Measurements from ENCODE around the gene PCAT7. TPM values are rescaled to one million over a fixed set of nuclear protein-coding genes. Genes with fewer than 3 reads are reported as not detected.

The PCAT7 gene
- polyA plus RNA-seq, 1 of the 3 experiments (the other 2 are of a cell fraction): not detected

GRCh38 chr9:94511134-94511954 is 43.5 kb upstream of the PCAT7 start:
- DNase-seq: no peak
- H2AFZ ChIP-seq (ENCODE audit: low read depth): no peak overlapping the region
- no peaks in the 10 kb centered on the region for H3K79me2 ChIP-seq (ENCODE audit: insufficient read depth)
- TF ChIP-seq MEF2A (IDR thresholded peaks at IDR 0.05; ENCODE audit: borderline replicate concordance, low read depth) (no peak), NRF1 (IDR thresholded peaks at IDR 0.05; ENCODE audit: low read depth, low read length) (no peak), ZBTB33 (IDR thresholded peaks at IDR 0.05; ENCODE audit: borderline replicate concordance, low read depth) (no peak)
- H3F3A ChIP-seq (replicated peaks; ENCODE audit: insufficient read depth): no peaks in the 10 kb centered on the region
- H3K9ac ChIP-seq: no peak overlapping the region
- no peak overlapping the region for H3K4me3 ChIP-seq (ENCODE audit: low read depth in 2 of 2, low read length in 1 of 2)
- H3K27me3 ChIP-seq (ENCODE audit: insufficient read depth): no peaks in the 10 kb centered on the region
- H3K9me3 ChIP-seq: no peaks in the 10 kb centered on the region
- H4K20me1 ChIP-seq (ENCODE audit: insufficient read depth): no peaks in the 10 kb centered on the region
- no peaks in the 10 kb centered on the region for H3K9me2 ChIP-seq
- ChIA-PET POLR2A (no interaction called here), CTCF (interaction anchor here (1.1 kb wide), 1 partner anchor 12 kb away, joined by 3 read pairs; no protein-coding TSS in a partner anchor)
- H3K4me2 ChIP-seq: no peak overlapping the region
- 39% methylated on average over 5 of the region's 6 CpGs for WGBS (ENCODE audit: low lambda C conversion rate)
- no peaks in the 10 kb centered on the region for H3K36me3 ChIP-seq (replicated peaks in 1 of 2; ENCODE audit: control insufficient read depth in 1 of 2, insufficient read depth in 2 of 2, low read length in 1 of 2)
- H3K27ac ChIP-seq (ENCODE audit: low read depth in 2 of 2, low read length in 1 of 2): peak overlapping the region in 1 of 2 experiments; percentile 11; a peak in 1 of 4 replicates
- peaks cover 0 to 15% of the 10 kb centered on the region in 2 experiments; a peak in 2 of 4 replicates for H3K4me1 ChIP-seq (ENCODE audit: control insufficient read depth in 1 of 2, insufficient read depth in 2 of 2, low read depth in 1 of 2, low read length in 1 of 2)

GRCh38 chr9:94511955-94512265 is 43.0 kb upstream of the PCAT7 start:
- 31% methylated on average over 2 of the region's 2 CpGs for WGBS (ENCODE audit: low lambda C conversion rate)

More at GRCh38 chr9:94511955-94512265, 43.0 kb upstream of the PCAT7 start:
- peak; percentile 33 for DNase-seq
- H3K9ac ChIP-seq: no peak overlapping the region
- no peak overlapping the region for H3K4me2 ChIP-seq
- peaks cover 0 to 15% of the 10 kb centered on the region in 2 experiments; a peak in 2 of 4 replicates for H3K4me1 ChIP-seq (ENCODE audit: control insufficient read depth in 1 of 2, insufficient read depth in 2 of 2, low read depth in 1 of 2, low read length in 1 of 2)
- no peaks in the 10 kb centered on the region for H3F3A ChIP-seq (replicated peaks; ENCODE audit: insufficient read depth)
- ChIA-PET CTCF (interaction anchor here (1.1 to 1.3 kb wide), 2 partner anchors 8 to 12 kb away, joined by 3 read pairs; no protein-coding TSS in a partner anchor), POLR2A (no interaction called here)
- H3K9me3 ChIP-seq: no peaks in the 10 kb centered on the region
- no peaks in the 10 kb centered on the region for H3K79me2 ChIP-seq (ENCODE audit: insufficient read depth)
- TF ChIP-seq USF2 (IDR thresholded peaks at IDR 0.05; ENCODE audit: borderline replicate concordance, low read depth, low read length) (no peak), SMC3 (IDR thresholded peaks at IDR 0.05; ENCODE audit: low read depth, low read length) (no peak), EP300 (IDR thresholded peaks at IDR 0.05; ENCODE audit: borderline replicate concordance in 1 of 2, low read depth in 1 of 2, low read length in 1 of 2) (peak in 1 of 2 experiments; percentile 42; a peak in 1 of 4 replicates)
- no peaks in the 10 kb centered on the region for H3K27me3 ChIP-seq (ENCODE audit: insufficient read depth)
- H3K9me2 ChIP-seq: no peaks in the 10 kb centered on the region
- peak overlapping the region in 1 of 2 experiments; percentile 53; a peak in 1 of 4 replicates for H3K27ac ChIP-seq (ENCODE audit: low read depth in 2 of 2, low read length in 1 of 2)
- H2AFZ ChIP-seq (ENCODE audit: low read depth): no peak overlapping the region
- no peak overlapping the region for H3K4me3 ChIP-seq (ENCODE audit: low read depth in 2 of 2, low read length in 1 of 2)
- no peaks in the 10 kb centered on the region for H4K20me1 ChIP-seq (ENCODE audit: insufficient read depth)
- H3K36me3 ChIP-seq (replicated peaks in 1 of 2; ENCODE audit: control insufficient read depth in 1 of 2, insufficient read depth in 2 of 2, low read length in 1 of 2): no peaks in the 10 kb centered on the region
